Right lobe of liver (tissue), 6 donors: ENCODE data around the gene POLR1D. TPM values are rescaled to one million over a fixed set of nuclear protein-coding genes. Genes with fewer than 3 reads are reported as not detected.

Experiments
- ATAC-seq, 4 donors: fragments of 200-7000 bp; cut with Tn5 transposase; one replicate each; pipeline ENCODE4 v1.9.1; 2020; ENCODE audit warnings: mild to moderate bottlenecking in 4 of 4, moderate library complexity in 4 of 4
- DNase-seq, 3 donors: peaks; one replicate each; pipeline ENCODE4 v3.0.0-alpha.2; 2020
- H3K27ac ChIP-seq, 3 donors: fragments of 200-600 bp; one replicate each; pipeline ENCODE4 v1.8.0; 2022
- H3K27me3 ChIP-seq, 2 donors: fragments of 200-600 bp; one replicate each; pipeline ENCODE4 v1.8.0; 2022
- H3K36me3 ChIP-seq, 4 donors: fragments of 200-600 bp; sonication (generic) in 1 of 4; one replicate each; pipeline versions ENCODE4 v1.5.1 to v1.8.0; 2017 to 2022; ENCODE audit warnings: control low read depth in 1 of 4
- H3K4me1 ChIP-seq, 4 donors: fragments of 200-600 bp; sonication (generic) in 1 of 4; one replicate each; pipeline versions ENCODE4 v1.5.1 to v1.8.0; 2017 to 2022; ENCODE audit warnings: control low read depth in 1 of 4
- H3K4me3 ChIP-seq, 3 donors: fragments of 200-600 bp; one replicate each; pipeline ENCODE4 v1.8.0; 2022
- H3K9me3 ChIP-seq, 4 donors: fragments of 200-600 bp; sonication (generic) in 1 of 4; one replicate each; pipeline versions ENCODE4 v1.5.1 to v1.8.0; 2017 to 2022; ENCODE audit warnings: control low read depth in 1 of 4
- CTCF ChIP-seq, 4 donors: fragments of 200-600 bp in 3 of 4; fragments of 450-650 bp in 1 of 4; IDR thresholded peaks; one replicate each; pipeline versions ENCODE4 v1.5.1 to v1.8.0; 2016 to 2022; ENCODE audit warnings: antibody characterized with exemption in 4 of 4, mild to moderate bottlenecking in 2 of 4
- POLR2A ChIP-seq: fragments of 450-650 bp; IDR thresholded peaks from one replicate; pipeline ENCODE4 v1.6.1; 2017; ENCODE audit warnings: antibody characterized with exemption, mild to moderate bottlenecking
- WGBS: methylation state at CpG from one replicate; pipeline ENCODE4 v1.1.6; 2018; ENCODE audit warnings: low coverage, low lambda C conversion rate; ENCODE audit not compliant: insufficient coverage; ENCODE audit errors: missing lambda C conversion rate; 5-methylcytosine and 5-hydroxymethylcytosine counted together
- intact Hi-C, 2 donors: fragments of 100-400 bp; cut with DNase I; formaldehyde crosslinking; loops; one replicate each; pipeline versions ENCODE4 v1.11.2 to v1.14.1; 2022
- total RNA-seq, 6 experiments: library from RNA; depleted of rRNA in 2 of 6; stranded (reverse); fragments of >200 nt in 2 of 6; fragmentation: NEBNext Ultra II Directional in 3 of 6; extraction: Animal tissue kit (Norgen Biotek cat#: 25700) in 3 of 6; gene quantifications; one replicate each; pipeline versions ENCODE4 v1.1.0 to v1.2.4, GENCODE V29; 2016 to 2023
- donor health status: DM: no; HTN: yes; CAD: no.
- donor health status: DM: no; HTN: no; CAD: no.
- donor health status: DM: no; HTN: no; CAD: no.
- donor health status: DM: no; HTN: yes; CAD: no.
- donor health status: DM: no; HTN: yes; CAD: no.

The POLR1D gene
- total RNA-seq, 6 experiments from 2014 or later = 34.9 to 56.2 (median 46.6) TPM

GRCh38 chr13:27636589-27637288 is 15.0 kb downstream of the POLR1D start:
- whole genome bisulfite sequencing = 63% methylated on average over 6 of the region's 6 CpGs

GRCh38 chr13:27637289-27637626 is 15.6 kb downstream of the POLR1D start:
- intact Hi-C loops = no loop called here
- no peaks in the 10 kb centered on the region for H3K27me3 ChIP-seq

More at GRCh38 chr13:27636589-27637288, 15.0 kb downstream of the POLR1D start:
- ATAC-seq = no peak
- Histone ChIP-seq H3K4me3 (no peak overlapping the region), H3K36me3 (no peaks in the 10 kb centered on the region), H3K27me3 (no peaks in the 10 kb centered on the region), H3K4me1 (peaks cover 0 to 10% (median 0%) of the 10 kb centered on the region in 4 donors), H3K27ac (no peak overlapping the region), H3K9me3 (no peaks in the 10 kb centered on the region)
- intact Hi-C loops = no loop called here
- TF ChIP-seq POLR2A (no peak), CTCF (IDR thresholded peaks at IDR 0.05) (no peak)
- DNase-seq = no peak

GRCh38 chr13:27638001-27638400 is 16.3 kb downstream of the POLR1D start:
- peaks cover 0 to 21% (median 2%) of the 10 kb centered on the region in 4 donors for H3K4me1 ChIP-seq
- no peak for ATAC-seq
- no peak for TF ChIP-seq POLR2A
- TF ChIP-seq CTCF (IDR thresholded peaks at IDR 0.05) = no peak
- intact Hi-C loops = no loop called here
- peak overlapping the region in 1 of 3 donors; percentile 33 for H3K27ac ChIP-seq
- no peak for DNase-seq
- no peaks in the 10 kb centered on the region for H3K9me3 ChIP-seq
- H3K36me3 ChIP-seq = no peaks in the 10 kb centered on the region
- H3K4me3 ChIP-seq = no peak overlapping the region
- no peaks in the 10 kb centered on the region for H3K27me3 ChIP-seq
- WGBS = 88% methylated on average over 1 of the region's 1 CpG

More at GRCh38 chr13:27637289-27637626, 15.6 kb downstream of the POLR1D start:
- Histone ChIP-seq H3K4me1 (peaks cover 0 to 15% (median under 1%) of the 10 kb centered on the region in 4 donors), H3K27ac (no peak overlapping the region), H3K4me3 (no peak overlapping the region), H3K9me3 (no peaks in the 10 kb centered on the region), H3K36me3 (no peaks in the 10 kb centered on the region)
- DNase-seq = no peak
- ATAC-seq = peak in 3 of 4 donors; percentile 54 to 72 (median 57)
- 86% methylated on average over 1 of the region's 1 CpG for WGBS
- TF ChIP-seq POLR2A (no peak), CTCF (IDR thresholded peaks at IDR 0.05) (no peak)

GRCh38 chr13:27638521-27638920 is 16.8 kb downstream of the POLR1D start:
- peaks cover 0 to 21% (median 2%) of the 10 kb centered on the region in 4 donors for H3K4me1 ChIP-seq
- no peak for DNase-seq
- H3K27me3 ChIP-seq = no peaks in the 10 kb centered on the region
- no peaks in the 10 kb centered on the region for H3K36me3 ChIP-seq
- peak in 2 of 4 donors; percentile 33 to 43 for ATAC-seq
- TF ChIP-seq POLR2A (no peak), CTCF (IDR thresholded peaks at IDR 0.05) (no peak)
- intact Hi-C loops = no loop called here
- H3K9me3 ChIP-seq = no peaks in the 10 kb centered on the region
- peak overlapping the region in 1 of 3 donors; percentile 33 for H3K27ac ChIP-seq
- 42% methylated on average over 2 of the region's 2 CpGs for whole genome bisulfite sequencing
- H3K4me3 ChIP-seq = no peak overlapping the region
